K562 (cell line): Measurements from ENCODE around the gene VNN1.

ENCODE experiments used
- ELF1 ChIP-seq: fragments of 200-800 bp; sonication (Bioruptor generic); IDR thresholded peaks from 2 replicates; pipeline ENCODE4 v1.6.1; 2016; ENCODE audit warnings: missing genetic modification characterization, missing compliant biosample characterization
- EZH2 ChIP-seq: IDR thresholded peaks from 2 replicates; pipeline ENCODE4 v1.6.1; 2012; ENCODE audit warnings: low read depth, mild to moderate bottlenecking, inconsistent platforms, low read length, borderline replicate concordance
- ILK ChIP-seq: fragments of 450-650 bp; IDR thresholded peaks from 2 replicates; pipeline ENCODE4 v1.6.1; 2016; ENCODE audit warnings: missing genetic modification characterization, low read depth, mild to moderate bottlenecking, missing compliant biosample characterization, moderate library complexity, borderline replicate concordance
- JUN ChIP-seq, 2 experiments: sonication (generic) in 1 of 2; formaldehyde crosslinking in 1 of 2; IDR thresholded peaks; 2 replicates each; pipeline versions ENCODE4 v1.6.1 to v1.8.0; 2012 to 2022; ENCODE audit warnings: borderline replicate concordance in 2 of 2, mild to moderate bottlenecking in 2 of 2, improper control_type of control experiment in 1 of 2, low read depth in 1 of 2, low read length in 1 of 2, missing genetic modification reagents in 1 of 2
- KDM1A ChIP-seq, 2 experiments: fragments of 450-650 bp; IDR thresholded peaks; 2 replicates each; pipeline ENCODE4 v1.6.1; 2016; ENCODE audit warnings: mild to moderate bottlenecking in 2 of 2
- TF ChIP-seq, protein P1 (sequence below), 3 experiments: IDR thresholded peaks in 2 of 3; conservative IDR thresholded peaks in 1 of 3; 2 replicates each; pipeline ENCODE4 v1.5.1; 2011 to 2012; ENCODE audit warnings: low read length in 3 of 3, mild to moderate bottlenecking in 3 of 3, control low read depth in 2 of 3, improper control_type of control experiment in 1 of 3, inconsistent platforms in 1 of 3, low read depth in 1 of 3, mixed read lengths in 1 of 3, moderate library complexity in 1 of 3; ENCODE audit not compliant: insufficient read depth in 2 of 3

DNA sequence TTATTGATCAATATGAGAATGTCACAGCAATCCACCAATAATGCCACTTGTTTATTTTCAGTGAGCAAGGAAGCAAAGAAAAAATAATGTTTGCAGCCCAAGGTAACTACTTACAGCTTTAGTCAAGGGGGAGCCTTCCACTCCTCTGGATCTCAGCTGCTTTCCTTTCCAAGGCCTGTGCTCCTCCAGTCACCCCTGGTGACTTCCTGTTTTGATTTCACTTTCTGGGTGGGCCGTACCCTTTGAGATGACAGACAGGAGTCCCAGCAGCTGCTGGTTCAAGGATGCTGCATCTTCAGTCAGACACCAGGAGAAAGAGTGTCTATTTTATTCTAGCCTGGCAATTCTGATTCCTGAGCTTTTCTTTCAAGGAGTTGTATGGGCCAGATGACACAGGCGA lies 49.4 kb upstream of the VNN1 start:
- TF ChIP-seq ILK (tag) (no peak), KDM1A (IDR thresholded peaks at IDR 0.05) (no peak), ELF1 (tag) (no peak), JUN (IDR thresholded peaks at IDR 0.05; ENCODE audit: borderline replicate concordance, low read depth, low read length) (no peak), JUN (CRISPR knock-in tag; IDR thresholded peaks at IDR 0.05; ENCODE audit: borderline replicate concordance) (no peak), EZH2 (no peak)
- TF ChIP-seq, protein P1, sequence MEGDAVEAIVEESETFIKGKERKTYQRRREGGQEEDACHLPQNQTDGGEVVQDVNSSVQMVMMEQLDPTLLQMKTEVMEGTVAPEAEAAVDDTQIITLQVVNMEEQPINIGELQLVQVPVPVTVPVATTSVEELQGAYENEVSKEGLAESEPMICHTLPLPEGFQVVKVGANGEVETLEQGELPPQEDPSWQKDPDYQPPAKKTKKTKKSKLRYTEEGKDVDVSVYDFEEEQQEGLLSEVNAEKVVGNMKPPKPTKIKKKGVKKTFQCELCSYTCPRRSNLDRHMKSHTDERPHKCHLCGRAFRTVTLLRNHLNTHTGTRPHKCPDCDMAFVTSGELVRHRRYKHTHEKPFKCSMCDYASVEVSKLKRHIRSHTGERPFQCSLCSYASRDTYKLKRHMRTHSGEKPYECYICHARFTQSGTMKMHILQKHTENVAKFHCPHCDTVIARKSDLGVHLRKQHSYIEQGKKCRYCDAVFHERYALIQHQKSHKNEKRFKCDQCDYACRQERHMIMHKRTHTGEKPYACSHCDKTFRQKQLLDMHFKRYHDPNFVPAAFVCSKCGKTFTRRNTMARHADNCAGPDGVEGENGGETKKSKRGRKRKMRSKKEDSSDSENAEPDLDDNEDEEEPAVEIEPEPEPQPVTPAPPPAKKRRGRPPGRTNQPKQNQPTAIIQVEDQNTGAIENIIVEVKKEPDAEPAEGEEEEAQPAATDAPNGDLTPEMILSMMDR (IDR thresholded peaks at IDR 0.05 in 2 of 3, conservative IDR thresholded peaks at IDR 0.05 in 1 of 3; ENCODE audit: insufficient read depth in 2 of 3, low read depth in 1 of 3, low read length in 3 of 3), result no peak
